Measurements from ENCODE around the gene NFKBIE.

DNA sequence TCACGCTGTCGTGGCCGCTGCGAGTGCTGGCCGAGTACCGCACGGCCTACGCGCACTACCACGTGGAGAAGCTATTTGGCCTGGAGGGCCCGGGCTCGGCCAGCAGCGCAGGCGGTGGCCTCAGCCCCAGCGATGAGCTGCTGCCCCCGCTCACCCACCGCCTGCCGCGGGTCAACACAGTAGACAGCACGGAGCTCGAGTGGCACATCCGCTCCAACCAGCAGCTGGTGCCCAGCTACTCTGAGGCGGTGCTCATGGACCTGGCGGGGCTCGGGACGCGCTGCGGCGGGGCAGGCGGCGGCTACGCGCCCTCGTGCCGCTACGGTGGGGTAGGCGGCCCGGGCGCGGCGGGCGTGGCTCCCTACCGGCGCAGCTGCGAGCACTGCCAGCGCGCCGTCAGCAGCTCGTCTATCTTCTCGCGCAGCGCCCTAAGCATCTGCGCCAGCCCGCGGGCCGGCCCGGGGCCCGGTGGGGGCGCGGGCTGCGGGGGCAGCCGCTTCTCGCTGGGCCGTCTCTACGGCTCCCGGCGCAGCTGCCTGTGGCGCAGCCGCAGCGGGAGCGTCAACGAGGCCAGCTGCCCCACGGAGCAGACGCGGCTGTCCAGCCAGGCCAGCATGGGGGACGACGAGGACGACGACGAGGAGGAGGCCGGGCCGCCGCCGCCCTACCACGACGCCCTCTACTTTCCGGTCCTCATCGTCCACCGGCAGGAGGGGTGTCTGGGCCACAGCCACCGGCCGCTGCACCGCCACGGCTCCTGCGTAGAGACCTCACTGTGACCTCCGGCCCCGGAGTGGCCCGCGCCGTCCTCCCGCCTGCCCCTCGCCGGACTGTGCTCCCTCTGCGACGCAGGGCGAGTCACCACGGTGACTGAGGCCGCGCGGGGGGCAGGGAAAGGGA lies 10.6 kb upstream of the NFKBIE start:
- TF ChIP-seq, protein P1, sequence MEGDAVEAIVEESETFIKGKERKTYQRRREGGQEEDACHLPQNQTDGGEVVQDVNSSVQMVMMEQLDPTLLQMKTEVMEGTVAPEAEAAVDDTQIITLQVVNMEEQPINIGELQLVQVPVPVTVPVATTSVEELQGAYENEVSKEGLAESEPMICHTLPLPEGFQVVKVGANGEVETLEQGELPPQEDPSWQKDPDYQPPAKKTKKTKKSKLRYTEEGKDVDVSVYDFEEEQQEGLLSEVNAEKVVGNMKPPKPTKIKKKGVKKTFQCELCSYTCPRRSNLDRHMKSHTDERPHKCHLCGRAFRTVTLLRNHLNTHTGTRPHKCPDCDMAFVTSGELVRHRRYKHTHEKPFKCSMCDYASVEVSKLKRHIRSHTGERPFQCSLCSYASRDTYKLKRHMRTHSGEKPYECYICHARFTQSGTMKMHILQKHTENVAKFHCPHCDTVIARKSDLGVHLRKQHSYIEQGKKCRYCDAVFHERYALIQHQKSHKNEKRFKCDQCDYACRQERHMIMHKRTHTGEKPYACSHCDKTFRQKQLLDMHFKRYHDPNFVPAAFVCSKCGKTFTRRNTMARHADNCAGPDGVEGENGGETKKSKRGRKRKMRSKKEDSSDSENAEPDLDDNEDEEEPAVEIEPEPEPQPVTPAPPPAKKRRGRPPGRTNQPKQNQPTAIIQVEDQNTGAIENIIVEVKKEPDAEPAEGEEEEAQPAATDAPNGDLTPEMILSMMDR (IDR thresholded peaks at IDR 0.05), result no peak
- TF ChIP-seq POLR2A (IDR thresholded peaks at IDR 0.05) (no peak), POLR2AphosphoS5 (IDR thresholded peaks at IDR 0.05) (no peak), EP300 (IDR thresholded peaks at IDR 0.05) (no peak)
